ENCODE measurements around the gene PDE4B. TPM values are rescaled to one million over a fixed set of nuclear protein-coding genes. Genes with fewer than 3 reads are reported as not detected.
"Not testable (repeated sequence)": the region's sequence is repeated elsewhere in the genome, so short reads cannot be mapped to it uniquely, and the experiment has no call there.

The PDE4B gene
- total RNA-seq, 1 donor from 2014 or later: 23.9 TPM

- DNase-seq (ENCODE audit: low spot score) (no peak), ATAC-seq (no peak)
- intact Hi-C loops (cut with DNase I): no loop called here
Observed at GRCh38 chr1:65939636-65940035, 146.9 kb downstream of the PDE4B start.

- no peak for DNase-seq (ENCODE audit: low spot score)
- ATAC-seq: no peak
- intact Hi-C loops (cut with DNase I): no loop called here
Observed at GRCh38 chr1:65940126-65940525, 147.4 kb downstream of the PDE4B start.

GRCh38 chr1:65942476-65942875 lies 149.8 kb downstream of the PDE4B start:
- DNase-seq (ENCODE audit: low spot score): no peak
- intact Hi-C loops (cut with DNase I): no loop called here
- no peak for ATAC-seq

GRCh38 chr1:65946376-65946775 lies 153.7 kb downstream of the PDE4B start:
- intact Hi-C loops (cut with DNase I): no loop called here
- DNase-seq (ENCODE audit: low spot score) (no peak), ATAC-seq (no peak)

GRCh38 chr1:65946960-65947359 lies 154.3 kb downstream of the PDE4B start:
- no peak for DNase-seq (ENCODE audit: low spot score)
- intact Hi-C loops (cut with DNase I): no loop called here
- no peak for ATAC-seq

GRCh38 chr1:65948609-65949229 lies 156.0 kb downstream of the PDE4B start:
- DNase-seq (ENCODE audit: low spot score) (no peak), ATAC-seq (peak; percentile 70)
- intact Hi-C loops (cut with DNase I): no loop called here

GRCh38 chr1:65949230-65949626 lies 156.5 kb downstream of the PDE4B start:
- no peak for DNase-seq (ENCODE audit: low spot score)
- ATAC-seq: peak; percentile 48
- intact Hi-C loops (cut with DNase I): no loop called here

- intact Hi-C loops (cut with DNase I): loop anchor here (10.0 kb wide), 1 partner anchor 505 kb away; no protein-coding TSS in a partner anchor
- no peak for ATAC-seq
- DNase-seq (ENCODE audit: low spot score): no peak
Observed at GRCh38 chr1:65949933-65950332, 157.2 kb downstream of the PDE4B start.

GRCh38 chr1:65952696-65953095 lies 160.0 kb downstream of the PDE4B start:
- DNase-seq (ENCODE audit: low spot score) (no peak), ATAC-seq (no peak)
- intact Hi-C loops (cut with DNase I): loop anchor here (10.0 kb wide), 1 partner anchor 502 kb away; no protein-coding TSS in a partner anchor

- intact Hi-C loops (cut with DNase I): loop anchor here (10.0 kb wide), 1 partner anchor 502 kb away; no protein-coding TSS in a partner anchor
- no peak for DNase-seq (ENCODE audit: low spot score)
- ATAC-seq: no peak
Observed at GRCh38 chr1:65953170-65953569, 160.5 kb downstream of the PDE4B start.

- ATAC-seq (peak; percentile 56), DNase-seq (ENCODE audit: low spot score) (no peak)
- intact Hi-C loops (cut with DNase I): loop anchor here (10.0 kb wide), 1 partner anchor 500 kb away; no protein-coding TSS in a partner anchor
Observed at GRCh38 chr1:65955071-65955470, 162.4 kb downstream of the PDE4B start.

- no peak for ATAC-seq
- no peak for DNase-seq (ENCODE audit: low spot score)
- intact Hi-C loops (cut with DNase I): loop anchor here (10.0 kb wide), 1 partner anchor 499 kb away; no protein-coding TSS in a partner anchor
Observed at GRCh38 chr1:65955503-65955902, 162.8 kb downstream of the PDE4B start.

GRCh38 chr1:65958561-65959350 lies 166.1 kb downstream of the PDE4B start:
- ATAC-seq: peak; percentile 56
- intact Hi-C loops (cut with DNase I): loop anchor here (10.0 kb wide), 1 partner anchor 496 kb away; no protein-coding TSS in a partner anchor

GRCh38 chr1:65959896-65960567 lies 167.3 kb downstream of the PDE4B start:
- intact Hi-C loops (cut with DNase I): loop anchor here (5.0 to 10.0 kb wide), 2 partner anchors 282 to 495 kb away; no protein-coding TSS in a partner anchor
- ATAC-seq (no peak), DNase-seq (ENCODE audit: low spot score) (no peak)

More at GRCh38 chr1:65958561-65959350, 166.1 kb downstream of the PDE4B start:
- DNase-seq (ENCODE audit: low spot score): no peak

GRCh38 chr1:65963156-65963888 lies 170.6 kb downstream of the PDE4B start:
- intact Hi-C loops (cut with DNase I): loop anchor here (5.0 kb wide), 1 partner anchor 279 kb away; no protein-coding TSS in a partner anchor
- DNase-seq (ENCODE audit: low spot score): no peak
- ATAC-seq: no peak

GRCh38 chr1:65964123-65964522 lies 171.4 kb downstream of the PDE4B start:
- ATAC-seq: no peak
- intact Hi-C loops (cut with DNase I): loop anchor here (5.0 kb wide), 1 partner anchor 278 kb away; no protein-coding TSS in a partner anchor
- DNase-seq (ENCODE audit: low spot score): no peak

GRCh38 chr1:65965112-65965996 lies 172.7 kb downstream of the PDE4B start:
- no peak for ATAC-seq
- intact Hi-C loops (cut with DNase I): no loop called here
- DNase-seq (ENCODE audit: low spot score): no peak

GRCh38 chr1:65967492-65967891 lies 174.8 kb downstream of the PDE4B start:
- intact Hi-C loops (cut with DNase I); ATAC-seq; DNase-seq (ENCODE audit: low spot score): not testable (repeated sequence)

Data from sciatic nerve (tissue), 2 donors.